CD4-positive, alpha-beta T cell (primary cell): ENCODE results near the gene NOX1. TPM values are rescaled to one million over a fixed set of nuclear protein-coding genes. Genes with fewer than 3 reads are reported as not detected.

Experiments used
- ATAC-seq: fragments of 200-7000 bp; cut with Tn5 transposase; one replicate; pipeline ENCODE4 v1.10.0; 2022; ENCODE audit warnings: mild to moderate bottlenecking; ENCODE audit not compliant: poor library complexity
- CTCF ChIA-PET: fragments of 350-600 bp; sonication (Branson Sonifier 250); formaldehyde crosslinking; loops from one replicate; lab custom pipeline; 2021; ENCODE audit warnings: antibody characterized with exemption, inconsistent platforms; lab: Charles Lee
- POLR2A ChIA-PET: fragments of 350-600 bp; sonication (Branson Sonifier 250); formaldehyde crosslinking; loops from one replicate; lab custom pipeline; 2021; ENCODE audit warnings: antibody characterized with exemption, inconsistent platforms; lab: Charles Lee
- DNase-seq, 14 experiments: peaks; one replicate each; pipeline ENCODE4 v3.0.0-alpha.2; 2013 to 2020; ENCODE audit warnings: mixed read lengths in 2 of 14
- H3K27ac ChIP-seq, 2 donors: one replicate each; pipeline versions ENCODE4 v1.5.1 to v1.7.0; 2013; ENCODE audit warnings: low read length in 2 of 2, low read depth in 1 of 2, mild to moderate bottlenecking in 1 of 2
- H3K27me3 ChIP-seq, 2 experiments: 1 replicate in 1 of 2; 2 replicates in 1 of 2; pipeline versions ENCODE4 v1.6.1 to v1.7.0; 2013; ENCODE audit warnings: low read length in 2 of 2, control low read depth in 1 of 2, mild to moderate bottlenecking in 1 of 2, moderate library complexity in 1 of 2; ENCODE audit not compliant: insufficient read depth in 2 of 2, control insufficient read depth in 1 of 2
- H3K36me3 ChIP-seq: one replicate; pipeline ENCODE4 v1.6.1; 2013; ENCODE audit warnings: low read length, control low read depth; ENCODE audit not compliant: insufficient read depth
- H3K4me1 ChIP-seq: one replicate; pipeline ENCODE4 v1.6.1; 2013; ENCODE audit warnings: low read length, control low read depth; ENCODE audit not compliant: insufficient read depth
- H3K4me3 ChIP-seq: one replicate; pipeline ENCODE4 v1.5.1; 2013; ENCODE audit warnings: mild to moderate bottlenecking, low read length, moderate library complexity
- H3K9me3 ChIP-seq, 2 experiments: 1 replicate in 1 of 2; 2 replicates in 1 of 2; pipeline versions ENCODE4 v1.6.1 to v1.7.0; 2013; ENCODE audit warnings: low read length in 2 of 2, mild to moderate bottlenecking in 2 of 2, control low read depth in 1 of 2, moderate library complexity in 1 of 2; ENCODE audit not compliant: control insufficient read depth in 1 of 2, insufficient read depth in 1 of 2
- H3K27ac Mint-ChIP-seq: one replicate; pipeline ENCODE4 v1.8.0; 2020; ENCODE audit warnings: mixed read lengths
- H3K27me3 Mint-ChIP-seq: one replicate; pipeline ENCODE4 v1.8.0; 2021; ENCODE audit warnings: mixed read lengths
- H3K36me3 Mint-ChIP-seq: one replicate; pipeline ENCODE4 v1.8.0; 2021; ENCODE audit warnings: low read depth, mixed read lengths
- H3K4me1 Mint-ChIP-seq: one replicate; pipeline ENCODE4 v1.8.0; 2021; ENCODE audit warnings: low read depth, mixed read lengths
- H3K4me3 Mint-ChIP-seq: one replicate; pipeline ENCODE4 v1.8.0; 2020; ENCODE audit warnings: mild to moderate bottlenecking, mixed read lengths
- H3K9me3 Mint-ChIP-seq: one replicate; pipeline ENCODE4 v1.8.0; 2020; ENCODE audit warnings: mixed read lengths
- intact Hi-C, 2 experiments: fragments of 100-400 bp; cut with DNase I in 1 of 2; cut with micrococcal nuclease in 1 of 2; formaldehyde crosslinking; loops; one replicate each; pipeline versions ENCODE4 v1.15.1 to v1.9.0; 2023 to 2025; cut with DNase I, micrococcal nuclease
- total RNA-seq, 174 experiments: library from RNA in 2 of 174; stranded (reverse) in 2 of 174; gene quantifications; one replicate each; pipeline ENCODE4 v1.2.3 and lab custom pipeline; 2021 to 2026
- TF ChIP-seq, protein P1 (sequence below): fragments of 200-600 bp; IDR thresholded peaks from one replicate; pipeline ENCODE4 v1.8.0; 2022; ENCODE audit warnings: antibody characterized with exemption, mild to moderate bottlenecking

Gene NOX1
- total RNA-seq, 2 experiments from 2014 or later = 0.36 TPM; not detected in 1

DNA sequence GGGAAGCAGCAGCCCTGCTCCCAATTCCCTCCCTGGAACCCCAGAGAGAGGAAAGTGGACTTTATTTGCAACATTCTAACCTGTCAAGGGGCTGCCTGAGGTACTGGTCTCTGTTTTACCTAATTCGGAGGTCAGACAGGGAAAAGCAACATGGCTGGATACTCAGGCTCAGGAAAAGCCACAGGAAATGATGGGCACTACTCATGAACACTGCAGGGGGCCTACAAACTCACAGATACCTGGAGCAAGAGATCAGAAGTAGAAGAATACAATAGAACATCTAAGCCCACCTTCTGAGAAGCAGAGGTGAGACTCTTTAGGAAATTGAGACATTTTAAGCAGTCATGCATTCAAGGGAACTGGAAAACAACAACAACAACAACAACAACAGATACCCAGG is 69.4 kb downstream of the NOX1 start:
- DNase-seq = no peak
- Histone ChIP-seq H3K27me3 (no peaks in the 10 kb centered on the region), H3K4me3 (no peak overlapping the region), H3K9me3 (no peaks in the 10 kb centered on the region), H3K36me3 (no peaks in the 10 kb centered on the region), H3K4me1 (no peaks in the 10 kb centered on the region), H3K27ac (no peak overlapping the region)
- Mint-ChIP-seq H3K9me3 (no peaks in the 10 kb centered on the region), H3K27me3 (peaks cover 6% of the 10 kb centered on the region), H3K4me1 (no peaks in the 10 kb centered on the region), H3K27ac (no peak overlapping the region), H3K36me3 (no peaks in the 10 kb centered on the region), H3K4me3 (no peak overlapping the region)
- POLR2A ChIA-PET = no interaction called here
- TF ChIP-seq, protein P1, sequence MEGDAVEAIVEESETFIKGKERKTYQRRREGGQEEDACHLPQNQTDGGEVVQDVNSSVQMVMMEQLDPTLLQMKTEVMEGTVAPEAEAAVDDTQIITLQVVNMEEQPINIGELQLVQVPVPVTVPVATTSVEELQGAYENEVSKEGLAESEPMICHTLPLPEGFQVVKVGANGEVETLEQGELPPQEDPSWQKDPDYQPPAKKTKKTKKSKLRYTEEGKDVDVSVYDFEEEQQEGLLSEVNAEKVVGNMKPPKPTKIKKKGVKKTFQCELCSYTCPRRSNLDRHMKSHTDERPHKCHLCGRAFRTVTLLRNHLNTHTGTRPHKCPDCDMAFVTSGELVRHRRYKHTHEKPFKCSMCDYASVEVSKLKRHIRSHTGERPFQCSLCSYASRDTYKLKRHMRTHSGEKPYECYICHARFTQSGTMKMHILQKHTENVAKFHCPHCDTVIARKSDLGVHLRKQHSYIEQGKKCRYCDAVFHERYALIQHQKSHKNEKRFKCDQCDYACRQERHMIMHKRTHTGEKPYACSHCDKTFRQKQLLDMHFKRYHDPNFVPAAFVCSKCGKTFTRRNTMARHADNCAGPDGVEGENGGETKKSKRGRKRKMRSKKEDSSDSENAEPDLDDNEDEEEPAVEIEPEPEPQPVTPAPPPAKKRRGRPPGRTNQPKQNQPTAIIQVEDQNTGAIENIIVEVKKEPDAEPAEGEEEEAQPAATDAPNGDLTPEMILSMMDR = no peak
- no peak for ATAC-seq
- CTCF ChIA-PET = no interaction called here
- intact Hi-C loops = no loop called here

DNA sequence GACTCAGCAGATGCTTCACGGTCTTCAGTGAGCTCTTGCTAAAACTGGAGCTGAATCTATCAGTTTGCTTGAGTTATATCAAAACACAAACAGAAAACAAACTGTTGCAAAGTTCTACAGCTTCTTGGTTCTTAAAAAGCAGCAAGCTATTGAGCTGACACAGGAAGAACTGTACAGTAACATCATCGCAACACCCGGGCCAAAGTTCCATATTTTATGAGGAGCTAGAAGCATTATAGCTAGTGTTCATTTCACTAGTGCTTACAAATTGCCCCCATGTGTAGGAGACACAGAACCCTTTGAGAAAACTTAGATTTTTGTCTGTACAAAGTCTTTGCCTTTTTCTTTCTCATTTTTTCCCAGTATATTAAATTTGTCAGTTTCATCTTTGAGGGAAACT is 71.3 kb downstream of the NOX1 start:
- CTCF ChIA-PET = no interaction called here

DNA sequence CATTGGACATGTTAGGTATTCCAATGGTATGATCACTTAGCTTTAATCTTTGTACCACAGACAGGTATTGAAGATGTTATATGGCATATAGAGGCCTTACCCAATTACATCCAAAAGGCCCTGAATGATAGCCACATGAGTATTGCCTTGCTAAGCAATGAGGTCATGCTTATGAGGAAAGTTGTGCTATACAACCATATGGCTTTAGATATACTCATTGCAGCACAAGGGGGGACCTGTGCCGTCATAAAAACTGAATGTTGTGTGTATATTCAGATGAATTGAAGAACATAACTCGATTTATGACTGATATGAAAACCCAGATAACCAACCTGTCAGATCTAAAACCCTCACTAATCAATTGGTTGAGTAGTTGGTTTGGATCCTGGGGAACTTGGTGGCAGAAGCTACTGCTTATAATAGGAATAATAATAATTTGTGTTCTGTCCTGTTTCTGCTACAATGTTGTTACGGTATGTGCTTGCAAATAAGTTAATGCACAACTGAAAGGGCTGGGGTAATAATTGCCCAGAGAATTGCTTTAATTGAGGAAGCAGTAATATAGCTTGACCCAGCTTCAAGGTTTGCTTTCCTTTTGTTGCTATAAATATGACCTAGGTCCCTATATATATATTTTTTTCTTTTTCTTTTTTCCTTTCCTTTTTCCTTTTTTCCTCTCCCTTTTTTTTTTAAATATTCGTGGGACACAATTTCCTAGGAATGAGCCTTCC is 75.5 kb downstream of the NOX1 start:
- Mint-ChIP-seq H3K9me3 (no peaks in the 10 kb centered on the region), H3K27me3 (no peaks in the 10 kb centered on the region), H3K4me1 (no peaks in the 10 kb centered on the region), H3K36me3 (no peaks in the 10 kb centered on the region), H3K4me3 (no peak overlapping the region), H3K27ac (no peak overlapping the region)
- intact Hi-C loops = no loop called here
- H3K9me3 ChIP-seq = no peaks in the 10 kb centered on the region
- ChIA-PET POLR2A (no interaction called here), CTCF (no interaction called here)
- TF ChIP-seq, protein P1 = no peak
- DNase-seq = no peak
- H3K27ac ChIP-seq = no peak overlapping the region
- no peaks in the 10 kb centered on the region for H3K27me3 ChIP-seq
- no peak for ATAC-seq
- no peaks in the 10 kb centered on the region for H3K36me3 ChIP-seq
- no peaks in the 10 kb centered on the region for H3K4me1 ChIP-seq
- no peak overlapping the region for H3K4me3 ChIP-seq

More for the DNA sequence above, 71.3 kb downstream of the NOX1 start:
- POLR2A ChIA-PET = no interaction called here
- intact Hi-C loops = no loop called here
- Mint-ChIP-seq H3K4me3 (no peak overlapping the region), H3K36me3 (no peaks in the 10 kb centered on the region), H3K27me3 (no peaks in the 10 kb centered on the region), H3K4me1 (no peaks in the 10 kb centered on the region), H3K9me3 (no peaks in the 10 kb centered on the region), H3K27ac (no peak overlapping the region)
- Histone ChIP-seq H3K27ac (no peak overlapping the region), H3K9me3 (no peaks in the 10 kb centered on the region), H3K27me3 (no peaks in the 10 kb centered on the region), H3K36me3 (no peaks in the 10 kb centered on the region), H3K4me1 (no peaks in the 10 kb centered on the region), H3K4me3 (no peak overlapping the region)
- no peak for ATAC-seq
- TF ChIP-seq, protein P1 = no peak
- DNase-seq = no peak
